ENCODE results near the gene HRH4. TPM values are rescaled to one million over a fixed set of nuclear protein-coding genes. Genes with fewer than 3 reads are reported as not detected.

The HRH4 gene
- total and polyA plus RNA-seq, 2 donors (not counting 3 experiments of a cell fraction or from before 2014, with no cell fraction given): 0.03 TPM; not detected in 1

DNA sequence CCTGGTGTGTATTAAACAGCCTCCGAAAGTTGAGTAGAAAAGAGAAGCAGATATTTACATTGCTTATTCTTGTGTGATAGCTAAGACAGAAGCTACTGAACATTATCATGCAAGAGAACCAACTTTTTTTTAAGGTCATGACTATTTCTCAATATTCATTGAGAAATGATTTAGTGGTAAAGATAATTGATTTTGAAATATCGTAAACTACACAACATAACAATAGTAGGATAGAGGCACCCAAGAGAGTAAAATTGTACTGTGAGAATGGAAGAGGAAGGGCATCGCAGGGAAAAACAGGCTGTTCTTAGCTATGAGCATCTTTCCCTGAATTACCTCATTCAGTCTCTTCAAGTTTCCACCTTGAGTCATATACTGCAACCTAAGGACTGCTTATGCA is 25.2 kb downstream of the HRH4 start:
- no peaks in the 10 kb centered on the region for H3K9me3 ChIP-seq (replicated peaks; ENCODE audit: control insufficient read depth, insufficient read depth, low read length)
- TF ChIP-seq POLR2A (IDR thresholded peaks at IDR 0.05; ENCODE audit: low read depth, low read length): no peak
- TF ChIP-seq MAX (IDR thresholded peaks at IDR 0.05; ENCODE audit: insufficient read depth, insufficient read length): no peak
- no peak for TF ChIP-seq POLR2AphosphoS5 (IDR thresholded peaks at IDR 0.05; ENCODE audit: insufficient read depth, low read depth, low read length)
- no peak for TF ChIP-seq FOS (IDR thresholded peaks at IDR 0.05; ENCODE audit: borderline replicate concordance, insufficient read depth, low read length)
- TF ChIP-seq EZH2 (IDR thresholded peaks at IDR 0.05; ENCODE audit: borderline replicate concordance, low read depth, low read length, severe bottlenecking): no peak
- no peak for TF ChIP-seq MYC (IDR thresholded peaks at IDR 0.05; ENCODE audit: low read depth, low read length)
- TF ChIP-seq CTCF (IDR thresholded peaks at IDR 0.05; ENCODE audit: extremely low read depth in 1 of 2, insufficient read depth in 1 of 2, low read depth in 1 of 2, low read length in 2 of 2): no peak
- no peak for TF ChIP-seq JUN (IDR thresholded peaks at IDR 0.05; ENCODE audit: borderline replicate concordance, insufficient read depth, insufficient read length, low read depth)
- TF ChIP-seq GATA2 (IDR thresholded peaks at IDR 0.05; ENCODE audit: insufficient read depth, insufficient read length, low read depth, low read length): no peak
- H2AFZ ChIP-seq (ENCODE audit: low read depth, low read length): no peak overlapping the region
- no peaks in the 10 kb centered on the region for H4K20me1 ChIP-seq (replicated peaks; ENCODE audit: control insufficient read depth, extremely low read depth, insufficient read depth, low read length)
- no TSS peak for BruUV-seq (replicated peaks)
- DNase-seq (ENCODE audit: low read depth, low spot score) (no peak), FAIRE-seq (no peak)
- no peaks in the 10 kb centered on the region for H3K9me1 ChIP-seq (replicated peaks; ENCODE audit: control insufficient read depth, extremely low read depth, insufficient read depth, low read length)
- no peak overlapping the region for H3K9ac ChIP-seq (replicated peaks; ENCODE audit: extremely low read depth, insufficient read depth, low read length)
- dilution Hi-C loops (cut with MboI; ENCODE audit: extremely low pct_ligation_motif_present, low sequenced_read_pairs): no loop called here
- H3K27me3 ChIP-seq (ENCODE audit: control insufficient read depth in 2 of 2, insufficient read depth in 2 of 2, low read length in 2 of 2): peaks cover 14 to 18% of the 10 kb centered on the region in 2 experiments
- H3K4me2 ChIP-seq (ENCODE audit: insufficient read depth, low read length): no peak overlapping the region
- ChIA-PET CTCF (interaction anchor here (1.8 to 11.6 kb wide), 4 partner anchors 20 to 309 kb away, joined by 4 to 355 read pairs (median 161); no protein-coding TSS in a partner anchor), POLR2A (no interaction called here)
- H3K4me3 ChIP-seq (replicated peaks in 1 of 3; ENCODE audit: insufficient read depth in 1 of 3, low read depth in 1 of 3, low read length in 3 of 3): no peak overlapping the region
- no peaks in the 10 kb centered on the region for H3K36me3 ChIP-seq (ENCODE audit: control insufficient read depth in 2 of 2, extremely low read depth in 1 of 2, insufficient read depth in 2 of 2, low read length in 2 of 2)
- intact Hi-C loops (cut with micrococcal nuclease): no loop called here
- no peaks in the 10 kb centered on the region for H3K4me1 ChIP-seq (ENCODE audit: control insufficient read depth, extremely low read depth, insufficient read depth, low read length)
- H3K27ac ChIP-seq (ENCODE audit: insufficient read depth, low read depth, low read length): no peak overlapping the region
- H3K79me2 ChIP-seq (ENCODE audit: control insufficient read depth, insufficient read depth, low read length): no peaks in the 10 kb centered on the region
